ENCODE results near the gene TYROBP.

The TYROBP gene

GRCh38 chr19:35869327-35870123 lies 38.6 kb downstream of the TYROBP start:
- DNase-seq: peak; percentile 96 to 99

GRCh38 chr19:35868823-35869326 lies 39.2 kb downstream of the TYROBP start:
- no peak for DNase-seq

GRCh38 chr19:35868172-35868822 lies 39.8 kb downstream of the TYROBP start, which contains the start of gene APLP1:
TSS of gene APLP1 (plus strand) at chr19:35868574. CDS start at chr19:35868637, 63 bp downstream.
- peak; percentile 57 to 92 for DNase-seq

- DNase-seq: no peak
Observed at GRCh38 chr19:35863018-35863417, 45.1 kb downstream of the TYROBP start.

GRCh38 chr19:35862528-35862927 lies 45.6 kb downstream of the TYROBP start:
- no peak for DNase-seq

GRCh38 chr19:35861640-35862160 lies 46.4 kb downstream of the TYROBP start:
- no peak for DNase-seq

- DNase-seq: peak in 1 of 2 experiments; percentile 46
Observed at GRCh38 chr19:35860818-35861639, 47.1 kb downstream of the TYROBP start.

GRCh38 chr19:35860436-35860817 lies 47.7 kb downstream of the TYROBP start:
- no peak for DNase-seq

GRCh38 chr19:35859414-35859813 lies 48.7 kb downstream of the TYROBP start:
- DNase-seq: no peak

GRCh38 chr19:35858311-35858710 lies 49.8 kb downstream of the TYROBP start:
- no peak for DNase-seq

GRCh38 chr19:35856546-35857149 lies 51.4 kb downstream of the TYROBP start, which contains the start of gene KIRREL2:
TSS of gene KIRREL2 (plus strand) at chr19:35856911. CDS start at chr19:35857120, 209 bp downstream.
- DNase-seq: peak; percentile 30 to 71
